ENCODE results near the gene TTLL11. TPM values are rescaled to one million over a fixed set of nuclear protein-coding genes. Genes with fewer than 3 reads are reported as not detected.

Gene TTLL11
- polyA plus RNA-seq, 2 donors: 2.3 to 4.5 TPM

GRCh38 chr9:121954477-121955140 lies 138.5 kb downstream of the TTLL11 start:
- Histone ChIP-seq H3K4me3 (ENCODE audit: low read depth in 1 of 2, low read length in 2 of 2) (no peak overlapping the region), H3K9me3 (ENCODE audit: control insufficient read depth in 2 of 2, insufficient read depth in 1 of 2, low read depth in 1 of 2, low read length in 1 of 2) (no peaks in the 10 kb centered on the region), H3K27ac (ENCODE audit: low read depth in 2 of 2, low read length in 1 of 2) (no peak overlapping the region), H3K36me3 (ENCODE audit: control insufficient read depth in 2 of 2, insufficient read depth in 2 of 2, low read length in 1 of 2) (no peaks in the 10 kb centered on the region), H3K4me1 (ENCODE audit: control insufficient read depth in 2 of 2, insufficient read depth in 2 of 2, low read length in 1 of 2) (peaks cover 0 to 5% of the 10 kb centered on the region in 2 donors), H3K27me3 (ENCODE audit: control insufficient read depth in 1 of 2, insufficient read depth in 2 of 2, low read length in 2 of 2) (no peaks in the 10 kb centered on the region)
- 64 to 66% methylated on average over 7 of the region's 7 CpGs for WGBS, 2 donors

- no peaks in the 10 kb centered on the region for H3K9me3 ChIP-seq (ENCODE audit: control insufficient read depth in 2 of 2, insufficient read depth in 1 of 2, low read depth in 1 of 2, low read length in 1 of 2)
- no peak overlapping the region for H3K27ac ChIP-seq (ENCODE audit: low read depth in 2 of 2, low read length in 1 of 2)
- no peaks in the 10 kb centered on the region for H3K36me3 ChIP-seq (ENCODE audit: control insufficient read depth in 2 of 2, insufficient read depth in 2 of 2, low read length in 1 of 2)
- 75 to 82% methylated on average over 3 of the region's 3 CpGs for WGBS, 2 donors
- H3K27me3 ChIP-seq (ENCODE audit: control insufficient read depth in 1 of 2, insufficient read depth in 2 of 2, low read length in 2 of 2): no peaks in the 10 kb centered on the region
- peaks cover 0 to 5% of the 10 kb centered on the region in 2 donors for H3K4me1 ChIP-seq (ENCODE audit: control insufficient read depth in 2 of 2, insufficient read depth in 2 of 2, low read length in 1 of 2)
- H3K4me3 ChIP-seq (ENCODE audit: low read depth in 1 of 2, low read length in 2 of 2): no peak overlapping the region
Measured at GRCh38 chr9:121952611-121953010, 140.5 kb downstream of the TTLL11 start.

- WGBS, 2 donors: 84 to 91% methylated on average over 8 of the region's 8 CpGs
- no peak overlapping the region for H3K4me3 ChIP-seq (ENCODE audit: low read depth in 1 of 2, low read length in 2 of 2)
- H3K4me1 ChIP-seq (ENCODE audit: control insufficient read depth in 2 of 2, insufficient read depth in 2 of 2, low read length in 1 of 2): no peaks in the 10 kb centered on the region
- no peaks in the 10 kb centered on the region for H3K9me3 ChIP-seq (ENCODE audit: control insufficient read depth in 2 of 2, insufficient read depth in 1 of 2, low read depth in 1 of 2, low read length in 1 of 2)
- H3K36me3 ChIP-seq (ENCODE audit: control insufficient read depth in 2 of 2, insufficient read depth in 2 of 2, low read length in 1 of 2): no peaks in the 10 kb centered on the region
- no peak overlapping the region for H3K27ac ChIP-seq (ENCODE audit: low read depth in 2 of 2, low read length in 1 of 2)
- no peaks in the 10 kb centered on the region for H3K27me3 ChIP-seq (ENCODE audit: control insufficient read depth in 1 of 2, insufficient read depth in 2 of 2, low read length in 2 of 2)
Measured at GRCh38 chr9:121950866-121951265, 142.2 kb downstream of the TTLL11 start.

- H3K27ac ChIP-seq (ENCODE audit: low read depth in 2 of 2, low read length in 1 of 2): no peak overlapping the region
- WGBS, 2 donors: 82 to 86% methylated on average over 9 of the region's 9 CpGs
- no peaks in the 10 kb centered on the region for H3K4me1 ChIP-seq (ENCODE audit: control insufficient read depth in 2 of 2, insufficient read depth in 2 of 2, low read length in 1 of 2)
- H3K4me3 ChIP-seq (ENCODE audit: low read depth in 1 of 2, low read length in 2 of 2): no peak overlapping the region
- H3K36me3 ChIP-seq (ENCODE audit: control insufficient read depth in 2 of 2, insufficient read depth in 2 of 2, low read length in 1 of 2): no peaks in the 10 kb centered on the region
- no peaks in the 10 kb centered on the region for H3K9me3 ChIP-seq (ENCODE audit: control insufficient read depth in 2 of 2, insufficient read depth in 1 of 2, low read depth in 1 of 2, low read length in 1 of 2)
- H3K27me3 ChIP-seq (ENCODE audit: control insufficient read depth in 1 of 2, insufficient read depth in 2 of 2, low read length in 2 of 2): no peaks in the 10 kb centered on the region
Measured at GRCh38 chr9:121950441-121950840, 142.7 kb downstream of the TTLL11 start.

- H3K36me3 ChIP-seq (ENCODE audit: control insufficient read depth in 2 of 2, insufficient read depth in 2 of 2, low read length in 1 of 2): no peaks in the 10 kb centered on the region
- H3K27me3 ChIP-seq (ENCODE audit: control insufficient read depth in 1 of 2, insufficient read depth in 2 of 2, low read length in 2 of 2): no peaks in the 10 kb centered on the region
- H3K4me1 ChIP-seq (ENCODE audit: control insufficient read depth in 2 of 2, insufficient read depth in 2 of 2, low read length in 1 of 2): no peaks in the 10 kb centered on the region
- H3K27ac ChIP-seq (ENCODE audit: low read depth in 2 of 2, low read length in 1 of 2): no peak overlapping the region
- WGBS, 2 donors: 91 to 93% methylated on average over 4 of the region's 4 CpGs
- no peaks in the 10 kb centered on the region for H3K9me3 ChIP-seq (ENCODE audit: control insufficient read depth in 2 of 2, insufficient read depth in 1 of 2, low read depth in 1 of 2, low read length in 1 of 2)
- no peak overlapping the region for H3K4me3 ChIP-seq (ENCODE audit: low read depth in 1 of 2, low read length in 2 of 2)
Measured at GRCh38 chr9:121949766-121950165, 143.3 kb downstream of the TTLL11 start.

- WGBS, 2 donors: 72% methylated on average over 4 of the region's 4 CpGs
- Histone ChIP-seq H3K27ac (ENCODE audit: low read depth in 2 of 2, low read length in 1 of 2) (no peak overlapping the region), H3K27me3 (ENCODE audit: control insufficient read depth in 1 of 2, insufficient read depth in 2 of 2, low read length in 2 of 2) (no peaks in the 10 kb centered on the region), H3K9me3 (ENCODE audit: control insufficient read depth in 2 of 2, insufficient read depth in 1 of 2, low read depth in 1 of 2, low read length in 1 of 2) (no peaks in the 10 kb centered on the region), H3K4me1 (ENCODE audit: control insufficient read depth in 2 of 2, insufficient read depth in 2 of 2, low read length in 1 of 2) (no peaks in the 10 kb centered on the region), H3K36me3 (ENCODE audit: control insufficient read depth in 2 of 2, insufficient read depth in 2 of 2, low read length in 1 of 2) (no peaks in the 10 kb centered on the region), H3K4me3 (ENCODE audit: low read depth in 1 of 2, low read length in 2 of 2) (no peak overlapping the region)
Measured at GRCh38 chr9:121949364-121949763, 143.7 kb downstream of the TTLL11 start.

GRCh38 chr9:121947775-121948174 lies 145.3 kb downstream of the TTLL11 start:
- H3K4me1 ChIP-seq (ENCODE audit: control insufficient read depth in 2 of 2, insufficient read depth in 2 of 2, low read length in 1 of 2): no peaks in the 10 kb centered on the region
- H3K9me3 ChIP-seq (ENCODE audit: control insufficient read depth in 2 of 2, insufficient read depth in 1 of 2, low read depth in 1 of 2, low read length in 1 of 2): no peaks in the 10 kb centered on the region
- no peaks in the 10 kb centered on the region for H3K27me3 ChIP-seq (ENCODE audit: control insufficient read depth in 1 of 2, insufficient read depth in 2 of 2, low read length in 2 of 2)
- 71 to 80% methylated on average over 4 of the region's 4 CpGs for WGBS, 2 donors
- no peak overlapping the region for H3K27ac ChIP-seq (ENCODE audit: low read depth in 2 of 2, low read length in 1 of 2)
- no peaks in the 10 kb centered on the region for H3K36me3 ChIP-seq (ENCODE audit: control insufficient read depth in 2 of 2, insufficient read depth in 2 of 2, low read length in 1 of 2)
- H3K4me3 ChIP-seq (ENCODE audit: low read depth in 1 of 2, low read length in 2 of 2): no peak overlapping the region

GRCh38 chr9:121946465-121946864 lies 146.6 kb downstream of the TTLL11 start:
- H3K4me3 ChIP-seq (ENCODE audit: low read depth in 1 of 2, low read length in 2 of 2): no peak overlapping the region
- no peaks in the 10 kb centered on the region for H3K9me3 ChIP-seq (ENCODE audit: control insufficient read depth in 2 of 2, insufficient read depth in 1 of 2, low read depth in 1 of 2, low read length in 1 of 2)
- no peaks in the 10 kb centered on the region for H3K27me3 ChIP-seq (ENCODE audit: control insufficient read depth in 1 of 2, insufficient read depth in 2 of 2, low read length in 2 of 2)
- H3K36me3 ChIP-seq (ENCODE audit: control insufficient read depth in 2 of 2, insufficient read depth in 2 of 2, low read length in 1 of 2): no peaks in the 10 kb centered on the region
- no peaks in the 10 kb centered on the region for H3K4me1 ChIP-seq (ENCODE audit: control insufficient read depth in 2 of 2, insufficient read depth in 2 of 2, low read length in 1 of 2)
- 75 to 80% methylated on average over 5 of the region's 5 CpGs for WGBS, 2 donors
- H3K27ac ChIP-seq (ENCODE audit: low read depth in 2 of 2, low read length in 1 of 2): no peak overlapping the region

GRCh38 chr9:121945849-121946248 lies 147.3 kb downstream of the TTLL11 start:
- Histone ChIP-seq H3K36me3 (ENCODE audit: control insufficient read depth in 2 of 2, insufficient read depth in 2 of 2, low read length in 1 of 2) (no peaks in the 10 kb centered on the region), H3K27me3 (ENCODE audit: control insufficient read depth in 1 of 2, insufficient read depth in 2 of 2, low read length in 2 of 2) (no peaks in the 10 kb centered on the region), H3K4me3 (ENCODE audit: low read depth in 1 of 2, low read length in 2 of 2) (no peak overlapping the region), H3K9me3 (ENCODE audit: control insufficient read depth in 2 of 2, insufficient read depth in 1 of 2, low read depth in 1 of 2, low read length in 1 of 2) (no peaks in the 10 kb centered on the region), H3K4me1 (ENCODE audit: control insufficient read depth in 2 of 2, insufficient read depth in 2 of 2, low read length in 1 of 2) (no peaks in the 10 kb centered on the region), H3K27ac (ENCODE audit: low read depth in 2 of 2, low read length in 1 of 2) (no peak overlapping the region)
- 65 to 78% methylated on average over 4 of the region's 4 CpGs for WGBS, 2 donors

- H3K27me3 ChIP-seq (ENCODE audit: control insufficient read depth in 1 of 2, insufficient read depth in 2 of 2, low read length in 2 of 2): no peaks in the 10 kb centered on the region
- no peaks in the 10 kb centered on the region for H3K9me3 ChIP-seq (ENCODE audit: control insufficient read depth in 2 of 2, insufficient read depth in 1 of 2, low read depth in 1 of 2, low read length in 1 of 2)
- no peaks in the 10 kb centered on the region for H3K4me1 ChIP-seq (ENCODE audit: control insufficient read depth in 2 of 2, insufficient read depth in 2 of 2, low read length in 1 of 2)
- no peaks in the 10 kb centered on the region for H3K36me3 ChIP-seq (ENCODE audit: control insufficient read depth in 2 of 2, insufficient read depth in 2 of 2, low read length in 1 of 2)
- H3K4me3 ChIP-seq (ENCODE audit: low read depth in 1 of 2, low read length in 2 of 2): no peak overlapping the region
- 86 to 91% methylated on average over 4 of the region's 4 CpGs for WGBS, 2 donors
- H3K27ac ChIP-seq (ENCODE audit: low read depth in 2 of 2, low read length in 1 of 2): no peak overlapping the region
Measured at GRCh38 chr9:121945281-121945680, 147.8 kb downstream of the TTLL11 start.

All from esophagus (tissue), 2 donors.